ENCODE results near the gene CPSF3.

GRCh38 chr2:9443526-9443925 lies 20.1 kb downstream of the CPSF3 start:
- TF ChIP-seq SETDB1 (IDR thresholded peaks at IDR 0.05; ENCODE audit: insufficient read length, low read length) (no peak), CTCF (tag by site-specific recombination; IDR thresholded peaks at IDR 0.05) (no peak), ZBTB11 (tag by site-specific recombination; conservative IDR thresholded peaks at IDR 0.05; ENCODE audit: low read depth) (no peak), ZNF157 (tag by site-specific recombination; IDR thresholded peaks at IDR 0.05) (no peak), ZNF549 (tag by site-specific recombination; IDR thresholded peaks at IDR 0.05) (no peak)
